Keratinocyte (primary cell): ENCODE measurements around the gene CFAP299. TPM values are rescaled to one million over a fixed set of nuclear protein-coding genes. Genes with fewer than 3 reads are reported as not detected.

Experiments used
- DNase-seq: peaks from one replicate; pipeline ENCODE4 v3.0.0-alpha.2; 2011; ENCODE audit warnings: low read depth, missing footprints, low spot score
- FAIRE-seq: peaks from 2 replicates; lab custom pipeline; 2011; peaks lifted over from hg19 to GRCh38; lab: Jason Lieb, UNC
- H2AFZ ChIP-seq: 2 replicates; pipeline ENCODE4 v1.6.0; 2012; ENCODE audit warnings: low read length, control low read depth, inconsistent platforms; ENCODE audit not compliant: control insufficient read depth
- H3K27ac ChIP-seq: 2 replicates; pipeline ENCODE4 v1.5.1; 2011; ENCODE audit warnings: low read length; ENCODE audit not compliant: control insufficient read depth, insufficient read depth
- H3K27me3 ChIP-seq: 3 replicates; pipeline ENCODE4 v1.6.0; 2011; ENCODE audit warnings: low read length; ENCODE audit not compliant: control insufficient read depth, insufficient read depth; ENCODE audit errors: extremely low read depth
- H3K36me3 ChIP-seq, 2 experiments: 2 replicates in 1 of 2; 3 replicates in 1 of 2; pipeline ENCODE4 v1.5.1; 2011; ENCODE audit warnings: low read length in 2 of 2, mild to moderate bottlenecking in 1 of 2; ENCODE audit not compliant: control insufficient read depth in 2 of 2, insufficient read depth in 2 of 2; ENCODE audit errors: extremely low read depth in 1 of 2
- H3K4me1 ChIP-seq: 3 replicates; pipeline ENCODE4 v1.5.1; 2011; ENCODE audit warnings: low read length; ENCODE audit not compliant: control insufficient read depth, insufficient read depth; ENCODE audit errors: extremely low read depth
- H3K4me2 ChIP-seq: 3 replicates; pipeline ENCODE4 v1.6.0; 2011; ENCODE audit warnings: low read depth, low read length; ENCODE audit not compliant: control insufficient read depth, insufficient read depth; ENCODE audit errors: extremely low read depth
- H3K4me3 ChIP-seq, 3 experiments: fragments of 200-600 bp in 1 of 3; sonication (generic) in 1 of 3; 2 replicates in 2 of 3; 3 replicates in 1 of 3; pipeline ENCODE4 v1.5.1; 2011 to 2016; ENCODE audit warnings: low read length in 3 of 3, mild to moderate bottlenecking in 3 of 3, control low read depth in 2 of 3, inconsistent platforms in 1 of 3, low read depth in 1 of 3, mixed read lengths in 1 of 3, mixed run types in 1 of 3, moderate library complexity in 1 of 3; ENCODE audit not compliant: control insufficient read depth in 2 of 3, insufficient read depth in 2 of 3; ENCODE audit errors: extremely low read depth in 1 of 3
- H3K79me2 ChIP-seq: 2 replicates; pipeline ENCODE4 v1.6.0; 2012; ENCODE audit warnings: low read length; ENCODE audit not compliant: control insufficient read depth, insufficient read depth
- H3K9ac ChIP-seq: 3 replicates; pipeline ENCODE4 v1.6.0; 2011; ENCODE audit warnings: low read length; ENCODE audit not compliant: control insufficient read depth, insufficient read depth; ENCODE audit errors: extremely low read depth
- H3K9me1 ChIP-seq: 3 replicates; pipeline ENCODE4 v1.6.0; 2011; ENCODE audit warnings: low read length; ENCODE audit not compliant: control insufficient read depth, insufficient read depth; ENCODE audit errors: extremely low read depth
- H3K9me3 ChIP-seq: 2 replicates; pipeline ENCODE4 v1.5.1; 2012; ENCODE audit warnings: low read depth, low read length; ENCODE audit not compliant: control insufficient read depth
- H4K20me1 ChIP-seq: 3 replicates; pipeline ENCODE4 v1.6.0; 2011; ENCODE audit warnings: low read length; ENCODE audit not compliant: control insufficient read depth, insufficient read depth; ENCODE audit errors: extremely low read depth
- CTCF ChIP-seq, 3 experiments: IDR thresholded peaks in 1 of 3; conservative IDR thresholded peaks in 1 of 3; optimal IDR thresholded peaks in 1 of 3; 2 replicates in 2 of 3; 3 replicates in 1 of 3; pipeline versions ENCODE3 to v1.5.1; 2011; ENCODE audit warnings: low read length in 3 of 3, mild to moderate bottlenecking in 3 of 3, moderate library complexity in 2 of 3, control low read depth in 1 of 3, inconsistent platforms in 1 of 3; ENCODE audit not compliant: insufficient read depth in 2 of 3; ENCODE audit errors: extremely low read depth in 1 of 3
- EZH2 ChIP-seq: IDR thresholded peaks from one replicate; pipeline ENCODE4 v1.6.1; 2012; ENCODE audit warnings: inconsistent platforms, mild to moderate bottlenecking, low read length, moderate library complexity
- dilution Hi-C: fragments of 300-500 bp; cut with MboI; formaldehyde crosslinking; loops from one replicate; pipeline ENCODE4 v1.7.0; 2020; ENCODE audit warnings: low sequenced_read_pairs; ENCODE audit not compliant: extremely low pct_ligation_motif_present
- polyA plus RNA-seq, 5 experiments: library from polyadenylated mRNA; depleted of rRNA in 3 of 5; stranded (reverse) in 3 of 5; stranded (forward) in 1 of 5; unstranded in 1 of 5; fragments of >200 nt; gene quantifications; 1 replicate in 1 of 5; 2 replicates in 3 of 5; 3 replicates in 1 of 5; pipeline versions ENCODE4 v1.2.1 to v1.2.3, GENCODE V29; 2011 to 2012; ENCODE audit warnings: missing spikeins in 2 of 5, low read depth in 1 of 5, low replicate concordance in 1 of 5

The CFAP299 gene
- polyA plus RNA-seq, 1 donor (not counting 4 experiments of a cell fraction or from before 2014, with no cell fraction given): 0.14 TPM

DNA sequence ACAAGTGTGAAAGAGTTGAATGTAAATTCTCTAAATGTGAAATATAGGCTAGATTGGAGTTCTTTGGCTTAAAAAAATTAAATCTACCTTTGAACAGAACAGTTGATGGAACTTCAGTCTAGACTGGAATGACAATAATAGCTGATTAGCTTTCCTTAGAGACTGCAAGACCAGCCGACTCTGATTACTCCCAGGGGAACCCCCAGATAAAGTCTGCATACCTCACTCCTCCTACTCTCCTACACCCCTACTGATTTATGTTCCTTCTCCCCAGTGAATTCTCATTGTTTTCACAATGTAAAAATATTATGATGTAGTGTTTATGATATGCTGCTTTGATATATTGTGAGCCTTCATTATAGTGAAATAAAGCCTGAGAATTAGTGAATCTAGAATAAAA lies 241.3 kb downstream of the CFAP299 start:
- no peaks in the 10 kb centered on the region for H3K9me1 ChIP-seq
- H3K4me1 ChIP-seq: no peaks in the 10 kb centered on the region
- no peak overlapping the region for H3K27ac ChIP-seq
- no peak overlapping the region for H3K4me2 ChIP-seq
- no peak overlapping the region for H3K4me3 ChIP-seq
- H3K36me3 ChIP-seq: no peaks in the 10 kb centered on the region
- H3K79me2 ChIP-seq: no peaks in the 10 kb centered on the region
- dilution Hi-C loops: no loop called here
- H4K20me1 ChIP-seq: no peaks in the 10 kb centered on the region
- no peak for FAIRE-seq
- no peak overlapping the region for H3K9ac ChIP-seq
- no peaks in the 10 kb centered on the region for H3K9me3 ChIP-seq
- peaks cover 4% of the 10 kb centered on the region for H3K27me3 ChIP-seq
- no peak for DNase-seq
- TF ChIP-seq CTCF (optimal IDR thresholded peaks at IDR 0.05 in 1 of 3, IDR thresholded peaks at IDR 0.05 in 1 of 3, conservative IDR thresholded peaks at IDR 0.05 in 1 of 3; ENCODE audit: extremely low read depth in 1 of 3, insufficient read depth in 2 of 3, low read length in 3 of 3) (no peak), EZH2 (no peak)
- no peak overlapping the region for H2AFZ ChIP-seq

DNA sequence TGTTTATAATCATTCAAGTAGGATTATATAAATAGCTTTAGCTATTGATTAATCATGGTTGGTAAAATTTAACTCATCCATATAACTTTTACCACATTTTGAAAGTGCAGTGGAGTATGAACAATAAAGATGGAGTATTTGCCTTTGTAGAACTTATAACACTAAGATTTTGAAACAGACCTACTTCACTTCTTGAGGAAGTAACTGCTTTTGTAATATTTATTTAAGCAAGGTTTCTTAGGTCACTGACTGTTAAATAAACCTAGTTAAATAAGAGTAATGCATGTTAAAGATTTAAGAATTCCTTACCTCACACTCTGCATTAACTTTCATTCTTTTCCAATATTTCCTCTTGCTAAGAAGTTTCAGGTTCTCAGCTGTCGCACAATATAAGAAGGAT lies 242.5 kb downstream of the CFAP299 start:
- dilution Hi-C loops: no loop called here
- Histone ChIP-seq H3K4me2 (no peak overlapping the region), H4K20me1 (no peaks in the 10 kb centered on the region), H3K4me1 (no peaks in the 10 kb centered on the region), H3K79me2 (no peaks in the 10 kb centered on the region), H3K4me3 (no peak overlapping the region), H3K9me1 (no peaks in the 10 kb centered on the region), H3K9me3 (no peaks in the 10 kb centered on the region), H3K27me3 (peaks cover 4% of the 10 kb centered on the region), H3K27ac (no peak overlapping the region), H3K9ac (no peak overlapping the region), H2AFZ (no peak overlapping the region), H3K36me3 (no peaks in the 10 kb centered on the region)
- FAIRE-seq (no peak), DNase-seq (no peak)
- TF ChIP-seq CTCF (optimal IDR thresholded peaks at IDR 0.05 in 1 of 3, IDR thresholded peaks at IDR 0.05 in 1 of 3, conservative IDR thresholded peaks at IDR 0.05 in 1 of 3; ENCODE audit: extremely low read depth in 1 of 3, insufficient read depth in 2 of 3, low read length in 3 of 3) (no peak), EZH2 (no peak)
